Fibroblast of pulmonary artery (primary cell): ENCODE results near the gene ZMIZ1.

Experiments
- DNase-seq: peaks from one replicate; pipeline ENCODE4 v3.0.0-alpha.2; 2010; ENCODE audit warnings: low read depth
- H3K4me3 ChIP-seq: replicated peaks from 2 replicates; pipeline ENCODE4 v1.5.1; 2011; ENCODE audit warnings: low read depth, mild to moderate bottlenecking, control low read depth, low read length, moderate library complexity
- CTCF ChIP-seq: IDR thresholded peaks from 2 replicates; pipeline ENCODE4 v1.5.1; 2011; ENCODE audit warnings: mild to moderate bottlenecking, control low read depth, low read length, inconsistent platforms; ENCODE audit errors: missing control alignments

The ZMIZ1 gene

GRCh38 chr10:79048639-79049550 lies 19.9 kb upstream of the ZMIZ1 start:
- no peak overlapping the region for H3K4me3 ChIP-seq
- TF ChIP-seq CTCF = no peak
- DNase-seq = no peak

GRCh38 chr10:79049931-79050895 lies 18.6 kb upstream of the ZMIZ1 start:
- no peak for TF ChIP-seq CTCF
- no peak overlapping the region for H3K4me3 ChIP-seq
- peak; percentile 10 for DNase-seq

GRCh38 chr10:79050896-79051555 lies 17.7 kb upstream of the ZMIZ1 start:
- DNase-seq = peak; percentile 57
- no peak for TF ChIP-seq CTCF
- H3K4me3 ChIP-seq = no peak overlapping the region

- H3K4me3 ChIP-seq = no peak overlapping the region
- no peak for TF ChIP-seq CTCF
- no peak for DNase-seq
Observed at GRCh38 chr10:79051766-79052165, 17.0 kb upstream of the ZMIZ1 start.

- H3K4me3 ChIP-seq = no peak overlapping the region
- TF ChIP-seq CTCF = peak; percentile 9
- DNase-seq = peak; percentile 12
Observed at GRCh38 chr10:79052291-79053080, 16.3 kb upstream of the ZMIZ1 start.

- DNase-seq = no peak
- no peak for TF ChIP-seq CTCF
- H3K4me3 ChIP-seq = no peak overlapping the region
Observed at GRCh38 chr10:79053081-79053434, 15.7 kb upstream of the ZMIZ1 start.
